Right atrium auricular region (tissue), 2 donors: Measurements from ENCODE around the gene FEV. TPM values are rescaled to one million over a fixed set of nuclear protein-coding genes. Genes with fewer than 3 reads are reported as not detected.

Source experiments
- DNase-seq: peaks from one replicate; pipeline ENCODE4 v3.0.0-alpha.2; 2019; ENCODE audit warnings: low spot score
- H3K27ac ChIP-seq, 2 donors: fragments of 200-600 bp; sonication (generic); 1 replicate in 1 of 2; 2 replicates in 1 of 2; pipeline ENCODE4 v1.5.1; 2016 to 2019
- H3K27me3 ChIP-seq, 2 donors: fragments of 200-600 bp; sonication (generic); one replicate each; pipeline versions ENCODE4 v1.5.1 to v1.6.0; 2017 to 2019
- H3K36me3 ChIP-seq: fragments of 200-600 bp; sonication (generic); one replicate; pipeline ENCODE4 v1.5.1; 2016
- H3K4me1 ChIP-seq, 2 donors: fragments of 200-600 bp; sonication (generic); one replicate each; pipeline versions ENCODE4 v1.5.1 to v1.6.0; 2017 to 2019
- H3K4me3 ChIP-seq, 2 donors: fragments of 200-600 bp; sonication (generic); 1 replicate in 1 of 2; 2 replicates in 1 of 2; pipeline ENCODE4 v1.5.1; 2017 to 2019; ENCODE audit warnings: mild to moderate bottlenecking in 1 of 2, moderate library complexity in 1 of 2
- H3K9me3 ChIP-seq, 2 donors: fragments of 200-600 bp; sonication (generic); one replicate each; pipeline ENCODE4 v1.5.1; 2019
- total RNA-seq, 2 donors: library from RNA; depleted of rRNA; stranded (reverse); fragments of >200 nt; gene quantifications; one replicate each; pipeline ENCODE4 v1.1.0, GENCODE V29; 2016
- TF ChIP-seq, protein P1 (sequence below), 2 donors: fragments of 200-600 bp; sonication (generic); IDR thresholded peaks; one replicate each; pipeline ENCODE4 v1.5.1; 2019; ENCODE audit warnings: antibody characterized with exemption in 2 of 2

Gene FEV
- total RNA-seq, 2 donors from 2014 or later: not detected

DNA sequence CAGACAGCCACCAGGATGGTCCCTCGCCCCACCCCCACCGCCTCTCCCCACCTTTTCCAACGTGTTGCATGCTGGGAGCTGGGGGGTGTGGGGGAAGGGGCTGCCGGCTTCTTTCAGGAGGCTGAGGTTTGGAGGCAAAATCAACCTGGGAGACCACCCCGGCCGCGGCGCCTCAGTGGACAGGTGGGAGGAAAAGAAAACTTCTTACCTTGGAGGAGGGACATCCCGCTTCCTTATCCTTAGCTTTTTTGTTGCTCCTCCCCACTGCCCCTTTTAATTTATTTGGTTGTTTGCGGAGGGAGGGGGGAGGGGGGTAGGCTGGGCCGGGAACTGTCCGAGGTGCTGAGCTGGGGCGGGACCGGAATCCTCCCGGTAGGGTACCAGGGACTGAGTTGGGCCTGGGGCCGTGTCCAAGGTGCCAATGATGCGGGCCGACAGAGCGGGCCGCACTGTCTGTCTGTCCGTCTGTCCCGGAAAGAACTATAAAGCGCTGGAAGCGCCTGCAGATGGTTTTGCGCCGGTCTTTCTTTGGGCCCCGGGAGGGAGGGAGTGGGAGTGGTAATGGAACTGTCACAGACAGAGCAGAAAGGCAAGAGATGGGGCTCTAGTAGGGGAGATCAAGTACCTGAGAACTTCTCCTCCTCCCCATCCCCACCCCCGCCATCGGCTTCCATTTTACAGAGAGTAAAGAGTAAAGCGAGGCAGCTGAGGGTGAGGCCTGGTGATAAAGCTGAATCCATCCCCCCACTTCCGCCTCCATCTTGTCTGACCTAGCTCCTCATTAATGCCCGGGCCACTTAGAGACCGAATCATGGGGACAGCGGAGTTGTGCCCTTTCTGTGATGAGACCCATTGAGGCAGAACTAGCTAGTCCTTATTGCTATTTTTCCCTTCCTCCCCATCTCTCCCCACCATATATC lies 23.1 kb downstream of the FEV start:
- no peaks in the 10 kb centered on the region for H3K36me3 ChIP-seq
- H3K27me3 ChIP-seq: peaks cover 25 to 49% of the 10 kb centered on the region in 2 donors
- TF ChIP-seq, protein P1, sequence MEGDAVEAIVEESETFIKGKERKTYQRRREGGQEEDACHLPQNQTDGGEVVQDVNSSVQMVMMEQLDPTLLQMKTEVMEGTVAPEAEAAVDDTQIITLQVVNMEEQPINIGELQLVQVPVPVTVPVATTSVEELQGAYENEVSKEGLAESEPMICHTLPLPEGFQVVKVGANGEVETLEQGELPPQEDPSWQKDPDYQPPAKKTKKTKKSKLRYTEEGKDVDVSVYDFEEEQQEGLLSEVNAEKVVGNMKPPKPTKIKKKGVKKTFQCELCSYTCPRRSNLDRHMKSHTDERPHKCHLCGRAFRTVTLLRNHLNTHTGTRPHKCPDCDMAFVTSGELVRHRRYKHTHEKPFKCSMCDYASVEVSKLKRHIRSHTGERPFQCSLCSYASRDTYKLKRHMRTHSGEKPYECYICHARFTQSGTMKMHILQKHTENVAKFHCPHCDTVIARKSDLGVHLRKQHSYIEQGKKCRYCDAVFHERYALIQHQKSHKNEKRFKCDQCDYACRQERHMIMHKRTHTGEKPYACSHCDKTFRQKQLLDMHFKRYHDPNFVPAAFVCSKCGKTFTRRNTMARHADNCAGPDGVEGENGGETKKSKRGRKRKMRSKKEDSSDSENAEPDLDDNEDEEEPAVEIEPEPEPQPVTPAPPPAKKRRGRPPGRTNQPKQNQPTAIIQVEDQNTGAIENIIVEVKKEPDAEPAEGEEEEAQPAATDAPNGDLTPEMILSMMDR (IDR thresholded peaks at IDR 0.05): no peak
- H3K27ac ChIP-seq: no peak overlapping the region
- DNase-seq: no peak
- no peak overlapping the region for H3K4me3 ChIP-seq
- peaks cover 0 to 19% of the 10 kb centered on the region in 2 donors for H3K4me1 ChIP-seq
- H3K9me3 ChIP-seq: no peaks in the 10 kb centered on the region

DNA sequence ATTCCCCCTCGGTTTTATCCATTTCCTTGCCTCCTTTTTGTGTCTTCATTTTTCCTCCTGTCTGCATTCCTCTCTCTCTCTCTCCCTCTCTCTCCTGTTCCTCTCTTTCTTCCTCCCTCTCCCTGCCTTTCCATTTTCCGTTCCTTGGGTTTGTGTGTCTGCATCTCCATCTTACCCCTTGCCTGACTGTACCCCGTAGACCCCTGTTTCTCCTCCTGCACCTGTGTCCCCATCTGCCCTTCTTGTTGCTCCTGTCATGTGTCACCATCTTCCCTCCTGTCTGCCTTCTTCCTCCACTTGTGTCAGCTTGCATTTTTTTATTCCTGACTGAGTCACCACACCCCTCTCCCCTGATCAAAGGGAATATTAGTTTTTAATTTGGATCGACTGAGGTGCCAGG lies 23.8 kb downstream of the FEV start:
- DNase-seq: no peak
- H3K4me3 ChIP-seq: no peak overlapping the region
- TF ChIP-seq, protein P1 (IDR thresholded peaks at IDR 0.05): no peak
- H3K36me3 ChIP-seq: no peaks in the 10 kb centered on the region
- H3K9me3 ChIP-seq: no peaks in the 10 kb centered on the region
- H3K27ac ChIP-seq: no peak overlapping the region
- H3K27me3 ChIP-seq: peaks cover 25 to 49% of the 10 kb centered on the region in 2 donors
- H3K4me1 ChIP-seq: peaks cover 0 to 19% of the 10 kb centered on the region in 2 donors

GRCh38 chr2:218960309-218961165 lies 24.4 kb downstream of the FEV start:
- no peaks in the 10 kb centered on the region for H3K36me3 ChIP-seq
- TF ChIP-seq, protein P1 (IDR thresholded peaks at IDR 0.05): no peak
- no peak overlapping the region for H3K4me3 ChIP-seq
- H3K27ac ChIP-seq: no peak overlapping the region
- H3K4me1 ChIP-seq: peaks cover 0 to 19% of the 10 kb centered on the region in 2 donors
- peaks cover 25 to 49% of the 10 kb centered on the region in 2 donors for H3K27me3 ChIP-seq
- no peaks in the 10 kb centered on the region for H3K9me3 ChIP-seq
- no peak for DNase-seq

DNA sequence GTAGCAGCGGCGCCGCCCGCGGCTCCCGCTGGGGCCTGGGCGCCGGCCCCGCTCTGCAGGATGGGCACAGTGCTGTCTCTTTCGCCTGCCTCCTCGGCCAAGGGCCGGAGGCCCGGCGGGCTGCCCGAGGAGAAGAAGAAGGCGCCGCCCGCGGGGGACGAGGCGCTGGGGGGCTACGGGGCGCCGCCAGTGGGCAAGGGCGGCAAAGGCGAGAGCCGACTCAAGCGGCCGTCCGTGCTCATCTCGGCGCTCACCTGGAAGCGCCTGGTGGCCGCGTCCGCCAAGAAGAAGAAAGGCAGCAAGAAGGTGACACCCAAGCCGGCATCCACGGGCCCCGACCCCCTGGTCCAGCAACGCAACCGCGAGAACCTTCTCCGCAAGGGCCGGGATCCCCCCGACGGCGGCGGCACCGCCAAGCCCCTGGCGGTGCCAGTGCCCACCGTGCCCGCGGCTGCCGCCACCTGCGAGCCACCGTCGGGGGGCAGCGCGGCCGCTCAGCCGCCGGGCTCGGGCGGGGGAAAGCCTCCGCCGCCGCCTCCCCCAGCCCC lies 25.1 kb downstream of the FEV start:
- Histone ChIP-seq H3K9me3 (no peaks in the 10 kb centered on the region), H3K36me3 (no peaks in the 10 kb centered on the region), H3K27me3 (peaks cover 25 to 49% of the 10 kb centered on the region in 2 donors), H3K27ac (no peak overlapping the region), H3K4me1 (peaks cover 0 to 19% of the 10 kb centered on the region in 2 donors), H3K4me3 (peak overlapping the region; percentile 14 to 46)
- DNase-seq: no peak
- TF ChIP-seq, protein P1 (IDR thresholded peaks at IDR 0.05): no peak

GRCh38 chr2:218959141-218959731 lies 25.7 kb downstream of the FEV start, which contains the start of gene CDK5R2:
Gene CDK5R2, plus strand, starts transcription at chr2:218959666. Its CDS starts 155 bp downstream, at chr2:218959821.
- Histone ChIP-seq H3K4me1 (peaks cover 0 to 19% of the 10 kb centered on the region in 2 donors), H3K4me3 (peak within 1 kb of the TSS; percentile 14 to 46), H3K9me3 (no peaks in the 10 kb centered on the region), H3K27me3 (peaks cover 25 to 49% of the 10 kb centered on the region in 2 donors), H3K27ac (no peak within 1 kb of the TSS), H3K36me3 (no peaks in the 10 kb centered on the region)
- no peak for DNase-seq
- TF ChIP-seq, protein P1 (IDR thresholded peaks at IDR 0.05): no peak
